ENCODE results near the gene IL6. TPM values are rescaled to one million over a fixed set of nuclear protein-coding genes. Genes with fewer than 3 reads are reported as not detected.

The IL6 gene
- total RNA-seq, 1 experiment from 2014 or later = 0.85 TPM

- no peak overlapping the region for H4K5ac ChIP-seq (ENCODE audit: insufficient read length, low read depth, low read length)
- no peaks in the 10 kb centered on the region for H4K20me1 ChIP-seq (ENCODE audit: control insufficient read depth, insufficient read depth, insufficient read length)
- H3K27ac Mint-ChIP-seq = no peak overlapping the region
- no peaks in the 10 kb centered on the region for H3K27me3 Mint-ChIP-seq (ENCODE audit: low read depth)
- DNase-seq = no peak
- H4K91ac ChIP-seq (ENCODE audit: insufficient read length, low read depth, low read length) = no peak overlapping the region
- H2BK12ac ChIP-seq (ENCODE audit: insufficient read length, low read depth, low read length) = no peak overlapping the region
- no peak overlapping the region for H2BK20ac ChIP-seq (ENCODE audit: low read depth, low read length, poor library complexity, severe bottlenecking)
- no peak overlapping the region for H2BK120ac ChIP-seq (ENCODE audit: low read depth, low read length, poor library complexity, severe bottlenecking)
- H3K4me1 Mint-ChIP-seq = peaks cover 4 to 5% of the 10 kb centered on the region in 2 experiments; a peak in 2 of 4 replicates
- no peak overlapping the region for H3T11ph ChIP-seq (ENCODE audit: low read length)
- no peak overlapping the region for H3K14ac ChIP-seq (ENCODE audit: insufficient read depth, low read length)
- no peak overlapping the region for H3K56ac ChIP-seq (ENCODE audit: insufficient read length, low read depth, low read length)
- H3K9me3 Mint-ChIP-seq = no peaks in the 10 kb centered on the region
- H3K23me2 ChIP-seq (ENCODE audit: insufficient read length, low read depth, low read length, poor library complexity, severe bottlenecking) = no peaks in the 10 kb centered on the region
- H3K79me1 ChIP-seq (ENCODE audit: insufficient read depth, low read depth, low read length, poor library complexity, severe bottlenecking) = no peaks in the 10 kb centered on the region
- no peaks in the 10 kb centered on the region for H3K27me3 ChIP-seq (ENCODE audit: insufficient read depth, low read length)
- H3K4me2 ChIP-seq (ENCODE audit: insufficient read depth, insufficient read length, low read length) = no peak overlapping the region
- no peaks in the 10 kb centered on the region for H3K79me2 ChIP-seq (ENCODE audit: insufficient read depth, low read length)
- no peak for TF ChIP-seq CTCF (conservative IDR thresholded peaks at IDR 0.05)
- WGBS (ENCODE audit: extremely low coverage, insufficient read length, low lambda C conversion rate) = no CpG with 5 or more reads among the region's 5 CpGs
- no peak overlapping the region for H3K4me3 Mint-ChIP-seq
- no peak overlapping the region for H4K8ac ChIP-seq (replicated peaks; ENCODE audit: insufficient read length, low read depth, low read length)
- no peak overlapping the region for H3K18ac ChIP-seq (ENCODE audit: insufficient read length, low read depth, low read length)
- no peaks in the 10 kb centered on the region for H3K4me1 ChIP-seq (ENCODE audit: insufficient read depth, low read length)
- no peak overlapping the region for H2AFZ ChIP-seq (ENCODE audit: low read length)
- peaks cover 0 to 2% (median 0%) of the 10 kb centered on the region in 3 experiments; a peak in 2 of 7 replicates for H3K36me3 Mint-ChIP-seq (ENCODE audit: insufficient read depth in 1 of 3, low read depth in 3 of 3)
- no peak overlapping the region for H3K4ac ChIP-seq (ENCODE audit: low read depth, low read length)
- no peak overlapping the region for H3K9ac ChIP-seq (ENCODE audit: extremely low read depth, insufficient read length, low read length)
- H3K27ac ChIP-seq (ENCODE audit: insufficient read length, low read depth, low read length) = no peak overlapping the region
- no peaks in the 10 kb centered on the region for H3K9me3 ChIP-seq (ENCODE audit: control insufficient read depth, low read depth, low read length)
- no peak overlapping the region for H3K23ac ChIP-seq (ENCODE audit: insufficient read length, low read depth, low read length)
- no peak overlapping the region for H2BK15ac ChIP-seq (ENCODE audit: low read depth, low read length)
- no peak overlapping the region for H2AK5ac ChIP-seq (ENCODE audit: insufficient read length, low read length)
- H2BK5ac ChIP-seq (ENCODE audit: insufficient read length, low read length) = no peak overlapping the region
These were observed 54.3 kb downstream of the IL6 start for GRCh38 chr7:22781230-22781711.

Other genes starting within 250 kb of the IL6 start
- gene STEAP1B, start 227.0 kb upstream of the IL6 start, total RNA-seq (2021) = 3.2 and 4.0 TPM in 2 replicates
- gene TOMM7, start 95.6 kb downstream of the IL6 start, total RNA-seq (2021) = 368 and 400 TPM in 2 replicates

Measured in H9 (cell line).